ENCODE measurements around the gene PDZRN3. TPM values are rescaled to one million over a fixed set of nuclear protein-coding genes. Genes with fewer than 3 reads are reported as not detected.

The PDZRN3 gene
- total and polyA plus RNA-seq, 3 experiments from 2014 or later = not detected

GRCh38 chr3:73543412-73543811 is 81.3 kb downstream of the PDZRN3 start:
- Mint-ChIP-seq H3K9me3 (peaks cover 0 to 3% (median 0%) of the 10 kb centered on the region in 5 donors), H3K4me3 (no peak overlapping the region), H3K27me3 (peaks cover 0 to 2% of the 10 kb centered on the region in 2 donors), H3K27ac (no peak overlapping the region), H3K4me1 (no peaks in the 10 kb centered on the region), H3K36me3 (no peaks in the 10 kb centered on the region)
- H3K27me3 ChIP-seq (ENCODE audit: insufficient read depth, low read length, poor library complexity, severe bottlenecking) = no peaks in the 10 kb centered on the region
- H3K4me3 ChIP-seq (ENCODE audit: low read length) = no peak overlapping the region
- H3K27ac ChIP-seq (ENCODE audit: low read depth, low read length) = no peak overlapping the region
- CTCF ChIA-PET = no interaction called here
- no peaks in the 10 kb centered on the region for H3K9me3 ChIP-seq (ENCODE audit: low read length)
- POLR2A ChIA-PET = no interaction called here
- no peaks in the 10 kb centered on the region for H3K36me3 ChIP-seq (ENCODE audit: insufficient read depth, low read length)
- no peak for DNase-seq
- H3K4me1 ChIP-seq (ENCODE audit: insufficient read depth, low read length) = no peaks in the 10 kb centered on the region

GRCh38 chr3:73542136-73542535 is 82.6 kb downstream of the PDZRN3 start:
- H3K9me3 ChIP-seq (ENCODE audit: low read length) = no peaks in the 10 kb centered on the region
- H3K4me3 ChIP-seq (ENCODE audit: low read length) = no peak overlapping the region
- CTCF ChIA-PET = no interaction called here
- POLR2A ChIA-PET = no interaction called here
- no peak overlapping the region for H3K4me3 Mint-ChIP-seq
- H3K27me3 Mint-ChIP-seq = peaks cover 0 to 2% of the 10 kb centered on the region in 2 donors
- H3K4me1 ChIP-seq (ENCODE audit: insufficient read depth, low read length) = no peaks in the 10 kb centered on the region
- H3K36me3 ChIP-seq (ENCODE audit: insufficient read depth, low read length) = no peaks in the 10 kb centered on the region
- H3K27ac Mint-ChIP-seq = no peak overlapping the region
- no peak overlapping the region for H3K27ac ChIP-seq (ENCODE audit: low read depth, low read length)
- H3K4me1 Mint-ChIP-seq = no peaks in the 10 kb centered on the region
- DNase-seq = no peak
- H3K36me3 Mint-ChIP-seq = no peaks in the 10 kb centered on the region
- H3K9me3 Mint-ChIP-seq = peaks cover 0 to 3% (median 0%) of the 10 kb centered on the region in 5 donors
- no peaks in the 10 kb centered on the region for H3K27me3 ChIP-seq (ENCODE audit: insufficient read depth, low read length, poor library complexity, severe bottlenecking)

- peaks cover 0 to 3% (median 0%) of the 10 kb centered on the region in 5 donors for H3K9me3 Mint-ChIP-seq
- no peak for DNase-seq
- no peak overlapping the region for H3K27ac Mint-ChIP-seq
- H3K27ac ChIP-seq (ENCODE audit: low read depth, low read length) = no peak overlapping the region
- H3K36me3 Mint-ChIP-seq = no peaks in the 10 kb centered on the region
- H3K4me3 ChIP-seq (ENCODE audit: low read length) = no peak overlapping the region
- ChIA-PET POLR2A (no interaction called here), CTCF (no interaction called here)
- H3K36me3 ChIP-seq (ENCODE audit: insufficient read depth, low read length) = no peaks in the 10 kb centered on the region
- H3K4me3 Mint-ChIP-seq = no peak overlapping the region
- H3K4me1 Mint-ChIP-seq = no peaks in the 10 kb centered on the region
- H3K4me1 ChIP-seq (ENCODE audit: insufficient read depth, low read length) = no peaks in the 10 kb centered on the region
- peaks cover 0 to 2% of the 10 kb centered on the region in 2 donors for H3K27me3 Mint-ChIP-seq
- no peaks in the 10 kb centered on the region for H3K27me3 ChIP-seq (ENCODE audit: insufficient read depth, low read length, poor library complexity, severe bottlenecking)
- no peaks in the 10 kb centered on the region for H3K9me3 ChIP-seq (ENCODE audit: low read length)
These were observed 83.6 kb downstream of the PDZRN3 start for GRCh38 chr3:73540969-73541740.

- H3K4me1 ChIP-seq (ENCODE audit: insufficient read depth, low read length) = no peaks in the 10 kb centered on the region
- H3K4me1 Mint-ChIP-seq = no peaks in the 10 kb centered on the region
- ChIA-PET CTCF (no interaction called here), POLR2A (no interaction called here)
- no peaks in the 10 kb centered on the region for H3K36me3 ChIP-seq (ENCODE audit: insufficient read depth, low read length)
- H3K4me3 ChIP-seq (ENCODE audit: low read length) = no peak overlapping the region
- peaks cover 0 to 2% of the 10 kb centered on the region in 2 donors for H3K27me3 Mint-ChIP-seq
- no peaks in the 10 kb centered on the region for H3K9me3 ChIP-seq (ENCODE audit: low read length)
- no peaks in the 10 kb centered on the region for H3K36me3 Mint-ChIP-seq
- peaks cover 0 to 3% (median 0%) of the 10 kb centered on the region in 5 donors for H3K9me3 Mint-ChIP-seq
- DNase-seq = no peak
- H3K27ac Mint-ChIP-seq = no peak overlapping the region
- no peaks in the 10 kb centered on the region for H3K27me3 ChIP-seq (ENCODE audit: insufficient read depth, low read length, poor library complexity, severe bottlenecking)
- H3K4me3 Mint-ChIP-seq = no peak overlapping the region
- H3K27ac ChIP-seq (ENCODE audit: low read depth, low read length) = no peak overlapping the region
These were observed 86.3 kb downstream of the PDZRN3 start for GRCh38 chr3:73538486-73538885.

- H3K9me3 ChIP-seq (ENCODE audit: low read length) = no peaks in the 10 kb centered on the region
- POLR2A ChIA-PET = no interaction called here
- no peak overlapping the region for H3K27ac Mint-ChIP-seq
- no peaks in the 10 kb centered on the region for H3K36me3 ChIP-seq (ENCODE audit: insufficient read depth, low read length)
- H3K27me3 Mint-ChIP-seq = peaks cover 0 to 2% of the 10 kb centered on the region in 2 donors
- no peaks in the 10 kb centered on the region for H3K4me1 Mint-ChIP-seq
- H3K36me3 Mint-ChIP-seq = no peaks in the 10 kb centered on the region
- no peak overlapping the region for H3K4me3 Mint-ChIP-seq
- no peak overlapping the region for H3K27ac ChIP-seq (ENCODE audit: low read depth, low read length)
- H3K4me3 ChIP-seq (ENCODE audit: low read length) = no peak overlapping the region
- H3K27me3 ChIP-seq (ENCODE audit: insufficient read depth, low read length, poor library complexity, severe bottlenecking) = no peaks in the 10 kb centered on the region
- no peak for DNase-seq
- H3K9me3 Mint-ChIP-seq = peaks cover 0 to 3% (median 0%) of the 10 kb centered on the region in 5 donors
- no peaks in the 10 kb centered on the region for H3K4me1 ChIP-seq (ENCODE audit: insufficient read depth, low read length)
- CTCF ChIA-PET = no interaction called here
These were observed 87.8 kb downstream of the PDZRN3 start for GRCh38 chr3:73536952-73537351.

- Mint-ChIP-seq H3K27me3 (no peaks in the 10 kb centered on the region), H3K9me3 (peaks cover 0 to 3% (median 0%) of the 10 kb centered on the region in 5 donors), H3K4me1 (no peaks in the 10 kb centered on the region), H3K27ac (no peak overlapping the region), H3K36me3 (no peaks in the 10 kb centered on the region), H3K4me3 (no peak overlapping the region)
- H3K9me3 ChIP-seq (ENCODE audit: low read length) = no peaks in the 10 kb centered on the region
- H3K36me3 ChIP-seq (ENCODE audit: insufficient read depth, low read length) = no peaks in the 10 kb centered on the region
- ChIA-PET CTCF (no interaction called here), POLR2A (no interaction called here)
- H3K4me1 ChIP-seq (ENCODE audit: insufficient read depth, low read length) = no peaks in the 10 kb centered on the region
- no peak for DNase-seq
- H3K27ac ChIP-seq (ENCODE audit: low read depth, low read length) = no peak overlapping the region
- H3K4me3 ChIP-seq (ENCODE audit: low read length) = no peak overlapping the region
- no peaks in the 10 kb centered on the region for H3K27me3 ChIP-seq (ENCODE audit: insufficient read depth, low read length, poor library complexity, severe bottlenecking)
These were observed 88.3 kb downstream of the PDZRN3 start for GRCh38 chr3:73536336-73536895.

- no peaks in the 10 kb centered on the region for H3K27me3 Mint-ChIP-seq
- no peak overlapping the region for H3K4me3 ChIP-seq (ENCODE audit: low read length)
- DNase-seq = no peak
- H3K27ac Mint-ChIP-seq = no peak overlapping the region
- no peaks in the 10 kb centered on the region for H3K9me3 ChIP-seq (ENCODE audit: low read length)
- peaks cover 0 to 3% (median 0%) of the 10 kb centered on the region in 5 donors for H3K9me3 Mint-ChIP-seq
- H3K36me3 Mint-ChIP-seq = no peaks in the 10 kb centered on the region
- ChIA-PET POLR2A (no interaction called here), CTCF (no interaction called here)
- H3K36me3 ChIP-seq (ENCODE audit: insufficient read depth, low read length) = no peaks in the 10 kb centered on the region
- no peak overlapping the region for H3K4me3 Mint-ChIP-seq
- no peaks in the 10 kb centered on the region for H3K4me1 ChIP-seq (ENCODE audit: insufficient read depth, low read length)
- no peaks in the 10 kb centered on the region for H3K27me3 ChIP-seq (ENCODE audit: insufficient read depth, low read length, poor library complexity, severe bottlenecking)
- H3K4me1 Mint-ChIP-seq = no peaks in the 10 kb centered on the region
- no peak overlapping the region for H3K27ac ChIP-seq (ENCODE audit: low read depth, low read length)
These were observed 88.8 kb downstream of the PDZRN3 start for GRCh38 chr3:73535931-73536330.

- DNase-seq = no peak
- no peak overlapping the region for H3K4me3 ChIP-seq (ENCODE audit: low read length)
- ChIA-PET CTCF (no interaction called here), POLR2A (no interaction called here)
- Mint-ChIP-seq H3K27me3 (no peaks in the 10 kb centered on the region), H3K36me3 (no peaks in the 10 kb centered on the region), H3K4me3 (no peak overlapping the region), H3K4me1 (no peaks in the 10 kb centered on the region), H3K9me3 (peaks cover 0 to 3% (median 0%) of the 10 kb centered on the region in 5 donors), H3K27ac (no peak overlapping the region)
- H3K27ac ChIP-seq (ENCODE audit: low read depth, low read length) = no peak overlapping the region
- no peaks in the 10 kb centered on the region for H3K27me3 ChIP-seq (ENCODE audit: insufficient read depth, low read length, poor library complexity, severe bottlenecking)
- H3K4me1 ChIP-seq (ENCODE audit: insufficient read depth, low read length) = no peaks in the 10 kb centered on the region
- no peaks in the 10 kb centered on the region for H3K9me3 ChIP-seq (ENCODE audit: low read length)
- no peaks in the 10 kb centered on the region for H3K36me3 ChIP-seq (ENCODE audit: insufficient read depth, low read length)
These were observed 89.6 kb downstream of the PDZRN3 start for GRCh38 chr3:73535137-73535536.

Data from CD8-positive, alpha-beta memory T cell (primary cell).